GM12892 (cell line): Measurements from ENCODE around the gene NTRK1.

Experiments
- DNase-seq: peaks from one replicate; pipeline ENCODE4 v3.0.0; 2011; ENCODE audit not compliant: insufficient read length
- FAIRE-seq: peaks from 2 replicates; lab custom pipeline; 2011; peaks lifted over from hg19 to GRCh38; lab: Jason Lieb, UNC
- POLR2A ChIP-seq: IDR thresholded peaks from 2 replicates; pipeline ENCODE4 v1.6.1; 2011; ENCODE audit warnings: low read depth, low read length, control low read depth
- POLR2AphosphoS5 ChIP-seq: IDR thresholded peaks from 2 replicates; pipeline ENCODE4 v1.6.1; 2011; ENCODE audit warnings: low read depth, low read length, control low read depth
- TAF1 ChIP-seq: IDR thresholded peaks from 2 replicates; pipeline ENCODE4 v1.6.1; 2011; ENCODE audit warnings: low read depth, mild to moderate bottlenecking, control low read depth, low read length, borderline replicate concordance

NTRK1 gene

DNA sequence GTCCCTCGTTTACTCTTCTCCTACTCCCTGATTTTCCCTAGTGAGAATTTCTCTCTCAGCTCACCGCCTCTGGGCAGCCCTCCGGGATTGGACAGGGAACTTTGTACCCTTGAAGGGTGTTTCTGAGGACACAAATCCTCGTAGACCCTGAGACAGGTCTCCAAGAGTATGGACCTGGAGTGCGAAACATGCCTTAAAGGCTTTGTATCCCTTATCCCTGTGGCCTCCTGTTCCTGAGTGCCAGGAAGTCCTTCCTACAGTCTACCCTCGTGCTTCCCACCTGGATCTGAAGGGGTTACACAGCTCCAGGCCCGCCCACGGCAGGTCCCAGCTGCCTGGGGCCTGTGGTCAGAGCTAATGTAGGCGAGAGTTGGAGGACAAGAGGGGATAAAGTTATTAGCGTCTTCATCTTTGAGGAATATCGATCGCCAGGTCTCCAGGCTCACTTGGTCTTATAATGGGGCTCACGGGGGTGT lies 25.3 kb downstream of the NTRK1 start:
- FAIRE-seq (no peak), DNase-seq (no peak)
- TF ChIP-seq TAF1, result no peak
- no peak for TF ChIP-seq POLR2A
- TF ChIP-seq POLR2AphosphoS5, result no peak

- no peak for DNase-seq
- TF ChIP-seq POLR2A, result no peak
- TF ChIP-seq POLR2AphosphoS5, result no peak
- TF ChIP-seq TAF1, result no peak
- FAIRE-seq, result no peak
Observed at GRCh38 chr1:156886583-156887281, 26.1 kb downstream of the NTRK1 start.

GRCh38 chr1:156887317-156887716 lies 26.7 kb downstream of the NTRK1 start:
- FAIRE-seq (no peak), DNase-seq (no peak)
- TF ChIP-seq POLR2AphosphoS5 (no peak), TAF1 (no peak), POLR2A (no peak)

DNA sequence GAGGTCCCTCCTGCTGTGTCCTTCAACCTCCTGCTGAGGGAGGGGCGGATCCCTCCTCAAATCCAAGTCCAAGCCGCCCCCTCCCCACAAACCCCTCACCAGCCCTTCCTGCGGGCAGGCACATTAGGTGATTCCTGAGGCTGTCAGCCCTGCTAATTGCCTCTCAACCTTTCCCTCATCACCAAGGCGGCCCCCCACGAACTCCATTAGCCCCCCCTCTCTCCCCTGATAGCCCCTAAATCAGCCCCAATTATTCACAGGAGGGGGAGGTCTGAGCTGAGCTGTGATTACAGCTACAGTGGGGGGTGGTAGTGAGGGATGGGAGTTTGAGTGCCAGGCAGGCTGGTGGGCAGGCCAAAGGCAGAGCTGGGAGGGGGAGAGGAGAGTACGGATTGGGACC lies 27.1 kb downstream of the NTRK1 start:
- DNase-seq, result no peak
- no peak for FAIRE-seq
- TF ChIP-seq POLR2AphosphoS5 (no peak), TAF1 (no peak), POLR2A (no peak)

- FAIRE-seq (peak; percentile 46), DNase-seq (peak; percentile 60)
- TF ChIP-seq TAF1 (no peak), POLR2A (no peak), POLR2AphosphoS5 (no peak)
Observed at GRCh38 chr1:156889802-156890580, 29.3 kb downstream of the NTRK1 start.

DNA sequence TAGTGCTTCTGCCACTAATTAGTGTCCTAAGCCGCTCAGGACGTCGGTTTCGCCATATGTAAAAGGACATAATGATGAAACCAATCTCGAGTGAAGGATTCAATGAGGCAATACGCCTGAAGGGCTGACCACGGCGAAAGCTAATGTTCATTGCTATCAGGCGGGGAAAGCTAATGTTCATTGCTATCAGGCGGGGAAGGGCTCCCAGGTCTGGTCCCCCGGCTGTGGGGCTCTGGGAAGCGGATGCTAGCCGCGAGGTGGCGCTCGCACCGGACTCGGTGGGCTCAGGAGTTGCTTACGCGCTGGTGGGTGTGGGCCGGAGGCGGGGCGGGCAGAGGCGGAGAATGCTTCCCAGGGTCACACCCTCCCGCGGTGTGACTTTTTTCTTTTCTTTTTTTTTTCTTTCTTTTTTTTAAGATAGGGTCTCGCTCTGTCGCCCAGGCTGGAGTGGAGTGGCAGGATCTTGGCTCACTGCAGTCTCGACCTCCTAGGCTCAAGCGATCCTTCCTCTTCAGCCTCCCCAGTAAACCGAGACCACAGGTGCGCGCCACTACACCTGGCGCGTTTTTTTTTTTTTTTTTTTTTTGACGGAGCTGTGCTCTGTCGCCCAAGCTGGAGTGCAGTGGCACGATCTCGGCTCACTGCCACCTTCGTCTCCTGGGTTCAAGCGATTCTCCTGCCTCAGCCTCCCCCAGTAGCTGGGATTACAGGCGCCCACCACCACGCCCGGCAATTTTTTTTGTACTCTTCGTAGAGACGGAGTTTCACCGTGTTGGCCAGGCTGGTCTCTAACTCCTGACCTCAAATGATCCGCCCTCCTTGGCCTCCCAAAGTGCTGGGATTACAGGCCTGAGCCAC lies 31.8 kb downstream of the NTRK1 start:
- FAIRE-seq, result no peak
- TF ChIP-seq TAF1 (no peak), POLR2AphosphoS5 (no peak), POLR2A (no peak)

GRCh38 chr1:156893048-156893953 lies 32.6 kb downstream of the NTRK1 start, which contains the start of gene PEAR1:
Gene PEAR1 (plus strand): TSS chr1:156893718. CDS start chr1:156903927, 10,209 bp downstream.
- no peak for DNase-seq
- no peak for TF ChIP-seq POLR2A
- TF ChIP-seq POLR2AphosphoS5, result no peak
- no peak for TF ChIP-seq TAF1
- FAIRE-seq, result no peak

More for the DNA sequence above, 31.8 kb downstream of the NTRK1 start:
- DNase-seq, result peak; percentile 79

GRCh38 chr1:156894001-156894400 lies 33.3 kb downstream of the NTRK1 start:
- DNase-seq, result no peak
- TF ChIP-seq TAF1, result no peak
- TF ChIP-seq POLR2A, result no peak
- no peak for TF ChIP-seq POLR2AphosphoS5
- FAIRE-seq, result no peak

GRCh38 chr1:156894711-156895454 lies 34.2 kb downstream of the NTRK1 start:
- DNase-seq, result no peak
- TF ChIP-seq POLR2AphosphoS5 (no peak), TAF1 (no peak), POLR2A (no peak)
- no peak for FAIRE-seq
